GM12878 (cell line): ENCODE measurements around the gene UBXN11. TPM values are rescaled to one million over a fixed set of nuclear protein-coding genes. Genes with fewer than 3 reads are reported as not detected.
"Not testable (repeated sequence)": the region's sequence is repeated elsewhere in the genome, so short reads cannot be mapped to it uniquely, and the experiment has no call there.

Experiments used
- ATAC-seq: fragments of 200-7000 bp; cut with Tn5 transposase; 3 replicates; pipeline ENCODE4 v1.9.1; 2020; ENCODE audit warnings: mild to moderate bottlenecking, moderate library complexity
- BruUV-seq: library from RNA; stranded (reverse); fragments of 400-500 nt; replicated peaks from 2 replicates; lab custom pipeline; 2021; lab: Mats Ljungman, UMichigan
- CTCF ChIA-PET: fragments of 300-600 bp; sonication (Branson Sonifier 250); formaldehyde crosslinking; extraction: SDS; loops from one replicate; lab custom pipeline; 2021; ENCODE audit warnings: inconsistent platforms; lab: Yijun Ruan, JAX
- POLR2A ChIA-PET: fragments of 350-600 bp; formaldehyde crosslinking; extraction: SDS; loops from one replicate; lab custom pipeline; 2021; ENCODE audit warnings: inconsistent platforms; lab: Charles Lee
- RAD21 ChIA-PET: fragments of 300-600 bp; sonication (Branson Sonifier 250); formaldehyde crosslinking; loops from one replicate; lab custom pipeline; 2023; ENCODE audit warnings: antibody characterized with exemption; ENCODE audit not compliant: unreplicated experiment; lab: Charles Lee
- SMC1A ChIA-PET: fragments of 300-600 bp; sonication (Branson Sonifier 250); formaldehyde crosslinking; loops from one replicate; lab custom pipeline; 2023; ENCODE audit not compliant: unreplicated experiment, uncharacterized antibody; lab: Charles Lee
- DNase-seq: peaks from one replicate; pipeline ENCODE4 v3.0.0-alpha.2; 2011; ENCODE audit warnings: low read depth, low spot score
- FAIRE-seq: peaks from 3 replicates; lab custom pipeline; 2011; peaks lifted over from hg19 to GRCh38; lab: Jason Lieb, UNC
- H2AFZ ChIP-seq: 2 replicates; pipeline ENCODE4 v1.6.0; 2011; ENCODE audit warnings: low read depth, low read length, control low read depth; ENCODE audit not compliant: control insufficient read depth
- H3K27ac ChIP-seq: 2 replicates; pipeline ENCODE4 v1.5.1; 2011; ENCODE audit warnings: control low read depth; ENCODE audit not compliant: control insufficient read depth, insufficient read depth
- H3K27me3 ChIP-seq, 2 experiments: replicated peaks in 1 of 2; 2 replicates each; pipeline versions ENCODE4 v1.6.0 to v1.6.1; 2011; ENCODE audit warnings: low read length in 1 of 2; ENCODE audit not compliant: control insufficient read depth in 2 of 2, insufficient read depth in 2 of 2
- H3K36me3 ChIP-seq, 2 experiments: 2 replicates each; pipeline ENCODE4 v1.5.1; 2011; ENCODE audit warnings: low read length in 1 of 2; ENCODE audit not compliant: control insufficient read depth in 2 of 2, insufficient read depth in 2 of 2
- H3K4me1 ChIP-seq: 2 replicates; pipeline ENCODE4 v1.6.1; 2011; ENCODE audit warnings: mild to moderate bottlenecking, low read length, moderate library complexity, mixed read lengths; ENCODE audit not compliant: control insufficient read depth, insufficient read depth
- H3K4me2 ChIP-seq: 2 replicates; pipeline ENCODE4 v1.6.0; 2011; ENCODE audit warnings: control low read depth; ENCODE audit not compliant: control insufficient read depth, insufficient read depth
- H3K4me3 ChIP-seq: fragments of 200-600 bp; sonication (generic); 2 replicates; pipeline ENCODE4 v1.5.1; 2016
- H3K79me2 ChIP-seq: 2 replicates; pipeline ENCODE4 v1.6.0; 2011; ENCODE audit warnings: low read length; ENCODE audit not compliant: control insufficient read depth, insufficient read depth
- H3K9ac ChIP-seq: 2 replicates; pipeline ENCODE4 v1.8.0; 2011; ENCODE audit warnings: low read length, control low read depth, mixed read lengths; ENCODE audit not compliant: control insufficient read depth, insufficient read depth
- H3K9me3 ChIP-seq: replicated peaks from 3 replicates; pipeline ENCODE4 v1.5.1; 2011; ENCODE audit warnings: mild to moderate bottlenecking, low read length; ENCODE audit not compliant: control insufficient read depth, insufficient read depth
- H4K20me1 ChIP-seq: 2 replicates; pipeline ENCODE4 v1.6.0; 2011; ENCODE audit not compliant: control insufficient read depth, insufficient read depth
- EED ChIP-seq: sonication (generic); IDR thresholded peaks from 2 replicates; pipeline ENCODE4 v1.6.1; 2016; ENCODE audit warnings: antibody characterized with exemption, low read depth
- ETV6 ChIP-seq, 2 experiments: fragments of 450-650 bp in 1 of 2; IDR thresholded peaks in 1 of 2; conservative IDR thresholded peaks in 1 of 2; 2 replicates each; pipeline ENCODE4 v1.6.1; 2014; ENCODE audit warnings: antibody characterized with exemption in 1 of 2, borderline replicate concordance in 1 of 2, low read depth in 1 of 2, mild to moderate bottlenecking in 1 of 2, moderate library complexity in 1 of 2
- MTA3 ChIP-seq: IDR thresholded peaks from 2 replicates; pipeline ENCODE4 v1.6.1; 2012; ENCODE audit warnings: low read length, inconsistent platforms, borderline replicate concordance
- PML ChIP-seq: IDR thresholded peaks from 2 replicates; pipeline ENCODE4 v1.6.1; 2012; ENCODE audit warnings: low read length, inconsistent platforms
- RB1 ChIP-seq: fragments of 450-650 bp; formaldehyde crosslinking; IDR thresholded peaks from 2 replicates; pipeline ENCODE4 v1.6.1; 2017; ENCODE audit warnings: mild to moderate bottlenecking, borderline replicate concordance
- RELA ChIP-seq: fragments of 450-650 bp; IDR thresholded peaks from 2 replicates; pipeline ENCODE4 v1.8.0; 2014; ENCODE audit warnings: borderline replicate concordance; ENCODE audit not compliant: partially characterized antibody
- SMAD1 ChIP-seq: fragments of 450-650 bp; IDR thresholded peaks from 2 replicates; pipeline ENCODE4 v1.6.1; 2018; ENCODE audit warnings: mild to moderate bottlenecking, low read depth; ENCODE audit not compliant: partially characterized antibody
- SREBF1 ChIP-seq: IDR thresholded peaks from 2 replicates; pipeline ENCODE4 v1.6.1; 2012; ENCODE audit warnings: mild to moderate bottlenecking, low read length
- YBX1 ChIP-seq: fragments of 450-650 bp; IDR thresholded peaks from 2 replicates; pipeline ENCODE4 v1.6.1; 2016; ENCODE audit warnings: antibody characterized with exemption
- ZZZ3 ChIP-seq: IDR thresholded peaks from 2 replicates; pipeline ENCODE4 v1.6.1; 2011; ENCODE audit warnings: low read depth; ENCODE audit not compliant: control insufficient read depth, insufficient read length
- WGBS: methylation state at CpG from one replicate; pipeline ENCODE4 v1.1.6; 2016; ENCODE audit warnings: low lambda C conversion rate; ENCODE audit not compliant: insufficient replicate concordance, insufficient coverage; ENCODE audit errors: missing lambda C conversion rate; 5-methylcytosine and 5-hydroxymethylcytosine counted together
- in situ Hi-C: fragments of 300-500 bp; cut with MboI; formaldehyde crosslinking; loops from 9 replicates; pipeline ENCODE4 v1.14.3; 2018; ENCODE audit warnings: mixed read lengths
- intact Hi-C: fragments of 100-400 bp; cut with micrococcal nuclease; formaldehyde crosslinking; loops from one replicate; pipeline ENCODE4 v1.14.2; 2022; ENCODE audit not compliant: unreplicated experiment
- polyA plus RNA-seq, 11 experiments: library from polyadenylated mRNA; depleted of rRNA in 4 of 11; unstranded in 6 of 11; stranded (reverse) in 5 of 11; fragments of >200 nt; fragmentation: Nextera tagmentation in 4 of 11; fragmentation: Illumina TruSeq in 1 of 11; extraction: Ambion mirVana in 4 of 11; extraction: Trizol in 1 of 11; gene quantifications; 1 replicate in 1 of 11; 2 replicates in 10 of 11; pipeline versions ENCODE4 v1.2.1 to v1.2.3, GENCODE V29; 2011 to 2016; ENCODE audit warnings: inconsistent platforms in 2 of 11, missing spikeins in 2 of 11, low read depth in 1 of 11
- total RNA-seq, 4 experiments: library from RNA; depleted of rRNA in 3 of 4; stranded (reverse); fragments of >200 nt in 3 of 4; fragmentation: Illumina TruSeq in 1 of 4; extraction: Trizol in 1 of 4; gene quantifications; 2 replicates each; pipeline versions ENCODE4 v1.2.1 to v1.2.3, GENCODE V29; 2013 to 2021
- TF ChIP-seq, protein P1 (sequence below): IDR thresholded peaks from 2 replicates; pipeline ENCODE4 v1.6.1; 2011; ENCODE audit warnings: low read depth, low read length, improper control_type of control experiment, borderline replicate concordance
- TF ChIP-seq, protein P2 (sequence below): IDR thresholded peaks from 2 replicates; pipeline ENCODE4 v1.6.1; 2011; ENCODE audit warnings: low read depth, mild to moderate bottlenecking, low read length, moderate library complexity, borderline replicate concordance; ENCODE audit errors: extremely low read depth
- TF ChIP-seq, protein P3 (sequence below): fragments of 450-650 bp; IDR thresholded peaks from 2 replicates; pipeline ENCODE4 v1.6.1; 2017; ENCODE audit warnings: mild to moderate bottlenecking

UBXN11 gene
- total and polyA plus RNA-seq, 10 of the 15 experiments (the other 5 are each of a cell fraction or from before 2014, with no cell fraction given), result 0.32 to 34.4 (median 9.6) TPM

DNA sequence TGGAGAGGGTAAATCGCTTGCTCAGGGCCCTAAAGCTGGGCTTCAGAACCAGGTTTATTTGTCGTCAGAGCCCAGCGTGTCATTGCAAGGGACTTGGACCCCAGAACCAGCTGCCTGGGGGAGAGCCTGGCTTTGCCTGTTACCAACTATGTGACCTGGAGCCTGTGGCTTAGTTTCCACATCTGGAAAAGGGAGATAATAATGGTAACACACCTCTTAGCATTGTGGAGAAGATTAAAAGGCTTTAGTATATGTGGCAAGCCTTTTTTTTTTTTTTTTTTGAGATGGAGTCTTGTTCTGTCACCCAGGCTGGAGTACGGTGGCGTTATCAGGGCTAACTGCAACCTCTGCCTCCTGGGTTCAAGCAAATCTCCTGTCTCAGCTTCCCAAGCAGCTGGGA, 23.8 kb upstream of the UBXN11 start:
- 41% methylated on average over 3 of the region's 5 CpGs for WGBS

DNA sequence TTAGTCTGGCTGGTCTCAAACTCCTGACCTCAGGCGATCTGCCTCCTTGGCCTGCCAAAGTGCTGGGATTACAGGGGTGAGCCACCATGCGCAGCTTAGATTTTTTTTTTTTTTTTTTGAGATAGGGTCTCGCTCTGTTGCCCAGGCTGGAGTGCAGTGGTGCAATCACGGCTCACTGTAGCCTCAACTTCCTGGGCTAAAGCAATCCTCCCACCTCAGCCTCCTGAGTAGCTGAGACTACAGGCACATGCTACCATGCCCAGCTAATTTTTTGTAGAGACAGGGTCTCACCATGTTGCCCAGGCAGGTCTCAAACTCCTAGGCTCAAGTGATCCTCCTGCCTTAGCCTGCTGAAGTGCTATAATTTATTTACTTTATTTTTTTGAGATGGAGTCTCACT, 22.9 kb upstream of the UBXN11 start:
- H3K27ac ChIP-seq, H3K27me3 ChIP-seq, H4K20me1 ChIP-seq, ATAC-seq, H3K36me3 ChIP-seq, H3K9me3 ChIP-seq, H3K79me2 ChIP-seq, H2AFZ ChIP-seq, H3K4me2 ChIP-seq, H3K4me1 ChIP-seq, DNase-seq, BruUV-seq, intact Hi-C loops, FAIRE-seq, H3K9ac ChIP-seq, in situ Hi-C loops, H3K4me3 ChIP-seq: not testable (repeated sequence)
- ChIA-PET POLR2A (interaction anchor here (0.6 kb wide), 1 partner anchor 103 kb away, joined by 3 read pairs; the partner anchor contains the start of gene DHDDS), RAD21 (interaction anchor here (0.7 kb wide), 1 partner anchor 45 kb away, joined by 3 read pairs; no protein-coding TSS in a partner anchor), CTCF (interaction anchor here (0.8 to 7.3 kb wide), 6 partner anchors 35 to 88 kb away, joined by 3 to 47 read pairs (median 4); no protein-coding TSS in a partner anchor), SMC1A (interaction anchor here (1.0 to 1.4 kb wide), 3 partner anchors 34 to 88 kb away, joined by 3 to 4 read pairs (median 3); no protein-coding TSS in a partner anchor)
- WGBS, result 30% methylated on average over 4 of the region's 4 CpGs

More for the DNA sequence above, 23.8 kb upstream of the UBXN11 start:
- in situ Hi-C loops, result no loop called here
- ATAC-seq (no peak), FAIRE-seq (no peak), DNase-seq (no peak)
- SMC1A ChIA-PET, result interaction anchor here (0.7 to 1.5 kb wide), 5 partner anchors 14 to 87 kb away, joined by 3 to 4 read pairs (median 3); no protein-coding TSS in a partner anchor
- Histone ChIP-seq H3K9ac (no peak overlapping the region), H3K27me3 (no peaks in the 10 kb centered on the region; a peak in 2 of 4 replicates), H3K4me3 (no peak overlapping the region), H3K9me3 (no peaks in the 10 kb centered on the region), H3K79me2 (no peaks in the 10 kb centered on the region), H4K20me1 (no peaks in the 10 kb centered on the region), H3K27ac (no peak overlapping the region), H3K36me3 (no peaks in the 10 kb centered on the region), H2AFZ (no peak overlapping the region), H3K4me2 (no peak overlapping the region), H3K4me1 (no peaks in the 10 kb centered on the region)
- POLR2A ChIA-PET, result no interaction called here
- CTCF ChIA-PET, result interaction anchor here (1.4 to 7.3 kb wide), 5 partner anchors 34 to 56 kb away, joined by 3 to 47 read pairs (median 5); no protein-coding TSS in a partner anchor
- RAD21 ChIA-PET, result no interaction called here
- TF ChIP-seq ETV6 (conservative IDR thresholded peaks at IDR 0.05 in 1 of 2, IDR thresholded peaks at IDR 0.05 in 1 of 2; ENCODE audit: borderline replicate concordance in 1 of 2, low read depth in 1 of 2) (no peak), MTA3 (no peak), ZZZ3 (no peak), EED (no peak), SMAD1 (no peak), PML (no peak), SREBF1 (no peak), RB1 (no peak), RELA (no peak), YBX1 (no peak)
- TF ChIP-seq, protein P1, sequence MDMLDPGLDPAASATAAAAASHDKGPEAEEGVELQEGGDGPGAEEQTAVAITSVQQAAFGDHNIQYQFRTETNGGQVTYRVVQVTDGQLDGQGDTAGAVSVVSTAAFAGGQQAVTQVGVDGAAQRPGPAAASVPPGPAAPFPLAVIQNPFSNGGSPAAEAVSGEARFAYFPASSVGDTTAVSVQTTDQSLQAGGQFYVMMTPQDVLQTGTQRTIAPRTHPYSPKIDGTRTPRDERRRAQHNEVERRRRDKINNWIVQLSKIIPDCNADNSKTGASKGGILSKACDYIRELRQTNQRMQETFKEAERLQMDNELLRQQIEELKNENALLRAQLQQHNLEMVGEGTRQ, result no peak
- TF ChIP-seq, protein P2, sequence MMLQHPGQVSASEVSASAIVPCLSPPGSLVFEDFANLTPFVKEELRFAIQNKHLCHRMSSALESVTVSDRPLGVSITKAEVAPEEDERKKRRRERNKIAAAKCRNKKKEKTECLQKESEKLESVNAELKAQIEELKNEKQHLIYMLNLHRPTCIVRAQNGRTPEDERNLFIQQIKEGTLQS, result no peak
- TF ChIP-seq, protein P3, sequence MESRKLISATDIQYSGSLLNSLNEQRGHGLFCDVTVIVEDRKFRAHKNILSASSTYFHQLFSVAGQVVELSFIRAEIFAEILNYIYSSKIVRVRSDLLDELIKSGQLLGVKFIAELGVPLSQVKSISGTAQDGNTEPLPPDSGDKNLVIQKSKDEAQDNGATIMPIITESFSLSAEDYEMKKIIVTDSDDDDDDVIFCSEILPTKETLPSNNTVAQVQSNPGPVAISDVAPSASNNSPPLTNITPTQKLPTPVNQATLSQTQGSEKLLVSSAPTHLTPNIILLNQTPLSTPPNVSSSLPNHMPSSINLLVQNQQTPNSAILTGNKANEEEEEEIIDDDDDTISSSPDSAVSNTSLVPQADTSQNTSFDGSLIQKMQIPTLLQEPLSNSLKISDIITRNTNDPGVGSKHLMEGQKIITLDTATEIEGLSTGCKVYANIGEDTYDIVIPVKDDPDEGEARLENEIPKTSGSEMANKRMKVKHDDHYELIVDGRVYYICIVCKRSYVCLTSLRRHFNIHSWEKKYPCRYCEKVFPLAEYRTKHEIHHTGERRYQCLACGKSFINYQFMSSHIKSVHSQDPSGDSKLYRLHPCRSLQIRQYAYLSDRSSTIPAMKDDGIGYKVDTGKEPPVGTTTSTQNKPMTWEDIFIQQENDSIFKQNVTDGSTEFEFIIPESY, result no peak
- intact Hi-C loops, result no loop called here
- BruUV-seq, result no TSS peak
